GM23338 (cell line): ENCODE measurements around the gene PAPPA. TPM values are rescaled to one million over a fixed set of nuclear protein-coding genes. Genes with fewer than 3 reads are reported as not detected.

Source experiments
- ATAC-seq: fragments of 200-7000 bp; cut with Tn5 transposase; 3 replicates; pipeline ENCODE4 v1.9.1; 2020
- DNase-seq: peaks from one replicate; pipeline ENCODE4 v3.0.0-alpha.2; 2015; ENCODE audit warnings: low spot score
- H2AFZ ChIP-seq: fragments of 200-600 bp; sonication (generic); 2 replicates; pipeline ENCODE4 v1.8.0; 2016; ENCODE audit warnings: antibody characterized with exemption, mild to moderate bottlenecking, moderate library complexity
- H3F3A ChIP-seq: fragments of 200-600 bp; sonication (generic); replicated peaks from 2 replicates; pipeline ENCODE4 v1.8.0; 2017; ENCODE audit warnings: antibody characterized with exemption, mixed run types, low read depth
- H3K27ac ChIP-seq: fragments of 200-600 bp; sonication (generic); 2 replicates; pipeline ENCODE4 v1.6.1; 2016; ENCODE audit warnings: low read depth
- H3K27me3 ChIP-seq: fragments of 200-600 bp; sonication (generic); 2 replicates; pipeline ENCODE4 v1.8.0; 2016; ENCODE audit warnings: mild to moderate bottlenecking, mixed run types, moderate library complexity; ENCODE audit not compliant: insufficient read depth
- H3K36me3 ChIP-seq: fragments of 200-600 bp; sonication (generic); 2 replicates; pipeline ENCODE4 v1.8.0; 2016; ENCODE audit warnings: mild to moderate bottlenecking; ENCODE audit not compliant: insufficient read depth
- H3K4me1 ChIP-seq: fragments of 200-600 bp; sonication (generic); 2 replicates; pipeline ENCODE4 v1.8.0; 2016; ENCODE audit warnings: mild to moderate bottlenecking, moderate library complexity; ENCODE audit not compliant: insufficient read depth
- H3K4me2 ChIP-seq: fragments of 200-600 bp; sonication (generic); 2 replicates; pipeline ENCODE4 v1.7.1; 2017; ENCODE audit warnings: mixed run types
- H3K4me3 ChIP-seq: fragments of 200-600 bp; sonication (generic); 2 replicates; pipeline ENCODE4 v1.6.1; 2016; ENCODE audit warnings: mixed run types
- H3K79me2 ChIP-seq: fragments of 200-600 bp; sonication (generic); replicated peaks from 2 replicates; pipeline ENCODE4 v1.8.0; 2017; ENCODE audit warnings: mild to moderate bottlenecking; ENCODE audit not compliant: insufficient read depth
- H3K9me2 ChIP-seq: fragments of 200-600 bp; sonication (generic); 2 replicates; pipeline ENCODE4 v1.8.0; 2017; ENCODE audit not compliant: insufficient read depth
- H4K20me1 ChIP-seq: fragments of 200-600 bp; sonication (generic); replicated peaks from 2 replicates; pipeline ENCODE4 v1.8.0; 2017; ENCODE audit warnings: mild to moderate bottlenecking; ENCODE audit not compliant: insufficient read depth
- H3K27ac Mint-ChIP-seq: 2 replicates; pipeline ENCODE4 v1.8.0; 2020; ENCODE audit warnings: inconsistent platforms, mild to moderate bottlenecking, moderate library complexity, mixed read lengths
- H3K27me3 Mint-ChIP-seq: 3 replicates; pipeline ENCODE4 v1.8.0; 2022; ENCODE audit warnings: low read depth, mild to moderate bottlenecking, moderate library complexity, mixed read lengths, inconsistent platforms; ENCODE audit not compliant: insufficient read depth, poor library complexity
- H3K36me3 Mint-ChIP-seq: 3 replicates; pipeline ENCODE4 v1.8.0; 2021; ENCODE audit warnings: low read depth, mild to moderate bottlenecking, inconsistent platforms, moderate library complexity, mixed read lengths
- H3K4me1 Mint-ChIP-seq: 3 replicates; pipeline ENCODE4 v1.8.0; 2020; ENCODE audit warnings: mild to moderate bottlenecking, inconsistent platforms, mixed read lengths
- H3K4me3 Mint-ChIP-seq: 3 replicates; pipeline ENCODE4 v1.8.0; 2021; ENCODE audit warnings: moderate library complexity, mild to moderate bottlenecking, inconsistent platforms, mixed read lengths
- H3K9me3 Mint-ChIP-seq: 3 replicates; pipeline ENCODE4 v1.8.0; 2020; ENCODE audit warnings: moderate library complexity, mild to moderate bottlenecking, inconsistent platforms, mixed read lengths
- CREB1 ChIP-seq: fragments of 250-450 bp; sonication (Bioruptor Pico); IDR thresholded peaks from 2 replicates; pipeline ENCODE4 v1.5.0; 2020; ENCODE audit warnings: low read depth, mild to moderate bottlenecking, moderate library complexity
- ETS1 ChIP-seq: IDR thresholded peaks from 2 replicates; pipeline ENCODE4 v1.6.1; 2016; ENCODE audit warnings: antibody characterized with exemption
- EZH2 ChIP-seq: fragments of 200-600 bp; sonication (generic); IDR thresholded peaks from one replicate; pipeline ENCODE4 v1.8.0; 2017; ENCODE audit warnings: antibody characterized with exemption, mild to moderate bottlenecking, low read depth; ENCODE audit not compliant: unreplicated experiment
- EZH2phosphoT487 ChIP-seq: fragments of 200-600 bp; sonication (generic); IDR thresholded peaks from one replicate; pipeline ENCODE4 v1.8.1; 2018; ENCODE audit warnings: antibody characterized with exemption; ENCODE audit not compliant: unreplicated experiment
- JUNB ChIP-seq: IDR thresholded peaks from one replicate; pipeline ENCODE4 v1.6.1; 2016; ENCODE audit warnings: antibody characterized with exemption; ENCODE audit not compliant: unreplicated experiment
- NANOG ChIP-seq: IDR thresholded peaks from 2 replicates; pipeline ENCODE4 v1.6.1; 2016; ENCODE audit warnings: antibody characterized with exemption, borderline replicate concordance
- POLR2AphosphoS5 ChIP-seq: IDR thresholded peaks from 2 replicates; pipeline ENCODE4 v1.6.1; 2016; ENCODE audit warnings: antibody characterized with exemption, low read depth
- REST ChIP-seq: IDR thresholded peaks from one replicate; pipeline ENCODE4 v1.6.1; 2018; ENCODE audit warnings: antibody characterized with exemption; ENCODE audit not compliant: unreplicated experiment
- STAT1 ChIP-seq: IDR thresholded peaks from one replicate; pipeline ENCODE4 v1.6.1; 2016; ENCODE audit warnings: antibody characterized with exemption; ENCODE audit not compliant: unreplicated experiment
- ZNF114 ChIP-seq: fragments of 250-450 bp; sonication (Bioruptor Pico); IDR thresholded peaks from 2 replicates; pipeline ENCODE4 v1.5.0; 2020; ENCODE audit warnings: mild to moderate bottlenecking, moderate library complexity
- ZNF331 ChIP-seq: fragments of 250-450 bp; sonication (Bioruptor Pico); IDR thresholded peaks from 2 replicates; pipeline ENCODE4 v1.5.0; 2020; ENCODE audit warnings: low read depth, mild to moderate bottlenecking, moderate library complexity
- ZNF462 ChIP-seq: fragments of 250-450 bp; sonication (Bioruptor Pico); IDR thresholded peaks from 2 replicates; pipeline ENCODE4 v1.5.0; 2020; ENCODE audit warnings: mild to moderate bottlenecking, moderate library complexity
- polyA plus RNA-seq: library from polyadenylated mRNA; unstranded; fragments of >200 nt; fragmentation: Nextera tagmentation; extraction: Ambion mirVana; gene quantifications from 2 replicates; pipeline ENCODE4 v1.2.1, GENCODE V29; 2016
- total RNA-seq: library from RNA; depleted of rRNA; stranded (reverse); fragments of >200 nt; shearing (Covaris generic); gene quantifications from 2 replicates; pipeline ENCODE4 v1.2.3, GENCODE V29; 2014
- TF ChIP-seq, protein P1 (sequence below), 2 experiments: fragments of 200-600 bp in 1 of 2; sonication (generic) in 1 of 2; conservative IDR thresholded peaks; 2 replicates each; pipeline versions ENCODE4 v1.5.1 to v1.6.1; 2016 to 2017; ENCODE audit warnings: antibody characterized with exemption in 2 of 2, low read depth in 2 of 2, mild to moderate bottlenecking in 2 of 2, moderate library complexity in 1 of 2

Gene PAPPA
- total and polyA plus RNA-seq, 2 experiments from 2014 or later = 0.38 to 0.66 TPM

- Histone ChIP-seq H3K4me1 (peaks cover 10% of the 10 kb centered on the region), H3K9me2 (no peaks in the 10 kb centered on the region), H4K20me1 (peaks cover 3% of the 10 kb centered on the region; the same call in 1 of the 2 replicates), H3K36me3 (no peaks in the 10 kb centered on the region), H3K27ac (no peak overlapping the region), H3K27me3 (no peaks in the 10 kb centered on the region), H3K79me2 (no peaks in the 10 kb centered on the region), H3K4me3 (no peak overlapping the region), H3F3A (no peaks in the 10 kb centered on the region), H3K4me2 (no peak overlapping the region), H2AFZ (no peak overlapping the region)
- no peak for ATAC-seq
- no peaks in the 10 kb centered on the region for H3K27me3 Mint-ChIP-seq
- TF ChIP-seq JUNB (no peak), ZNF462 (CRISPR knock-in tag) (no peak), STAT1 (no peak), REST (no peak), ETS1 (no peak), EZH2phosphoT487 (no peak), POLR2AphosphoS5 (no peak), ZNF114 (CRISPR knock-in tag) (no peak), ZNF331 (CRISPR knock-in tag) (no peak), CREB1 (CRISPR knock-in tag) (no peak), NANOG (no peak), EZH2 (no peak)
- TF ChIP-seq, protein P1, sequence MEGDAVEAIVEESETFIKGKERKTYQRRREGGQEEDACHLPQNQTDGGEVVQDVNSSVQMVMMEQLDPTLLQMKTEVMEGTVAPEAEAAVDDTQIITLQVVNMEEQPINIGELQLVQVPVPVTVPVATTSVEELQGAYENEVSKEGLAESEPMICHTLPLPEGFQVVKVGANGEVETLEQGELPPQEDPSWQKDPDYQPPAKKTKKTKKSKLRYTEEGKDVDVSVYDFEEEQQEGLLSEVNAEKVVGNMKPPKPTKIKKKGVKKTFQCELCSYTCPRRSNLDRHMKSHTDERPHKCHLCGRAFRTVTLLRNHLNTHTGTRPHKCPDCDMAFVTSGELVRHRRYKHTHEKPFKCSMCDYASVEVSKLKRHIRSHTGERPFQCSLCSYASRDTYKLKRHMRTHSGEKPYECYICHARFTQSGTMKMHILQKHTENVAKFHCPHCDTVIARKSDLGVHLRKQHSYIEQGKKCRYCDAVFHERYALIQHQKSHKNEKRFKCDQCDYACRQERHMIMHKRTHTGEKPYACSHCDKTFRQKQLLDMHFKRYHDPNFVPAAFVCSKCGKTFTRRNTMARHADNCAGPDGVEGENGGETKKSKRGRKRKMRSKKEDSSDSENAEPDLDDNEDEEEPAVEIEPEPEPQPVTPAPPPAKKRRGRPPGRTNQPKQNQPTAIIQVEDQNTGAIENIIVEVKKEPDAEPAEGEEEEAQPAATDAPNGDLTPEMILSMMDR (conservative IDR thresholded peaks at IDR 0.05; ENCODE audit: low read depth in 2 of 2) = no peak
- H3K27ac Mint-ChIP-seq = no peak overlapping the region
- H3K36me3 Mint-ChIP-seq = no peaks in the 10 kb centered on the region
- peaks cover 17% of the 10 kb centered on the region for H3K4me1 Mint-ChIP-seq
- no peak overlapping the region for H3K4me3 Mint-ChIP-seq
- no peaks in the 10 kb centered on the region for H3K9me3 Mint-ChIP-seq
- DNase-seq = no peak
Observed at GRCh38 chr9:116362493-116362892, 208.9 kb downstream of the PAPPA start.
